ENCODE data around the gene CCPG1. TPM values are rescaled to one million over a fixed set of nuclear protein-coding genes. Genes with fewer than 3 reads are reported as not detected.

The CCPG1 gene
- total and polyA plus RNA-seq, 10 of the 15 experiments (the other 5 are each of a cell fraction or from before 2014, with no cell fraction given): 5.1 to 15.8 (median 10.0) TPM

DNA sequence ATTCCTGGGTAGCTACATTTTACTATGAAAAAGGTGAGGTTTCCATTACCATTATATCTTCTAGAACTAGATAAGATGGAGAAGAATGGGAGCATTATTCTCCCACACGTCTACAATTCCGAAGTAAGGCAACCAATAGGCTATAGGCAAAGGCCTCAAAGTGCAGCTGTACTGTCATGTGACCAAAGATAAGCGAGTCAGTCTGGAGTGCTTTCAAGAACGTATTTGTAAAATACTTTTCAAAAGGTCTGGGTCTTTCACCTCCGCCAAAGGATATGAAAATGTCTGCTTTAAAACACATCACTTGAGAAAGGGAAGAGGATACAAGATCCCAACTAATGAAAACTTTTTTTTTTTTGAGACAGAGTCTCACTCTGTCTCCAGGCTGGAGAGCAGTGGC is 9.9 kb downstream of the CCPG1 start:
- intact Hi-C loops (cut with micrococcal nuclease; ENCODE audit: unreplicated experiment) (no loop called here), in situ Hi-C loops (cut with MboI) (no loop called here)
- WGBS (ENCODE audit: insufficient coverage, insufficient replicate concordance, low lambda C conversion rate, missing lambda C conversion rate): 100% methylated on average over 5 of the region's 5 CpGs
- Histone ChIP-seq H4K20me1 (ENCODE audit: control insufficient read depth, insufficient read depth) (no peaks in the 10 kb centered on the region), H3K4me1 (ENCODE audit: control insufficient read depth, insufficient read depth, low read length) (peaks cover 4% of the 10 kb centered on the region), H3K27ac (ENCODE audit: control insufficient read depth, insufficient read depth) (no peak overlapping the region), H3K4me2 (ENCODE audit: control insufficient read depth, insufficient read depth) (no peak overlapping the region), H3K4me3 (no peak overlapping the region), H3K36me3 (ENCODE audit: control insufficient read depth in 2 of 2, insufficient read depth in 2 of 2, low read length in 1 of 2) (no peaks in the 10 kb centered on the region; a peak in 1 of 4 replicates), H3K79me2 (ENCODE audit: control insufficient read depth, insufficient read depth, low read length) (no peaks in the 10 kb centered on the region; the same call in none of the 2 replicates), H2AFZ (ENCODE audit: control insufficient read depth, low read depth, low read length) (no peak overlapping the region), H3K27me3 (replicated peaks in 1 of 2; ENCODE audit: control insufficient read depth in 2 of 2, insufficient read depth in 2 of 2, low read length in 1 of 2) (no peaks in the 10 kb centered on the region), H3K9ac (ENCODE audit: control insufficient read depth, insufficient read depth, low read length) (no peak overlapping the region), H3K9me3 (replicated peaks; ENCODE audit: control insufficient read depth, insufficient read depth, low read length) (no peaks in the 10 kb centered on the region; the same call in 2 of the 3 replicates)
- ChIA-PET RAD21 (ENCODE audit: unreplicated experiment) (no interaction called here), SMC1A (ENCODE audit: uncharacterized antibody, unreplicated experiment) (interaction anchor here (0.9 to 2.4 kb wide), 2 partner anchors 25 to 447 kb away, joined by 3 to 6 read pairs; no protein-coding TSS in a partner anchor), CTCF (interaction anchor here (1.0 kb wide), 1 partner anchor 9 kb away, joined by 3 read pairs; the partner anchor contains the start of gene CCPG1), POLR2A (no interaction called here)
- DNase-seq (ENCODE audit: low read depth, low spot score) (no peak), ATAC-seq (no peak), FAIRE-seq (no peak)
- TF ChIP-seq ASH2L (IDR thresholded peaks at IDR 0.05; ENCODE audit: borderline replicate concordance, low read depth) (no peak), SMC3 (IDR thresholded peaks at IDR 0.05; ENCODE audit: borderline replicate concordance, low read length) (no peak), HCFC1 (IDR thresholded peaks at IDR 0.05; ENCODE audit: low read length) (no peak), SP1 (IDR thresholded peaks at IDR 0.05; ENCODE audit: low read depth, low read length) (no peak), RB1 (IDR thresholded peaks at IDR 0.05; ENCODE audit: borderline replicate concordance) (no peak), GABPA (IDR thresholded peaks at IDR 0.05; ENCODE audit: low read depth) (no peak), CEBPB (IDR thresholded peaks at IDR 0.05; ENCODE audit: borderline replicate concordance in 1 of 2, low read depth in 2 of 2, low read length in 2 of 2) (no peak), PML (IDR thresholded peaks at IDR 0.05; ENCODE audit: low read length) (no peak), EP300 (IDR thresholded peaks at IDR 0.05; ENCODE audit: borderline replicate concordance in 1 of 2, control insufficient read depth in 1 of 2, low read depth in 2 of 2, low read length in 2 of 2) (no peak), RAD51 (IDR thresholded peaks at IDR 0.05) (no peak), ZSCAN29 (IDR thresholded peaks at IDR 0.05) (no peak), KAT2A (conservative IDR thresholded peaks at IDR 0.05; ENCODE audit: control insufficient read depth, low read depth, low read length) (no peak), FOXM1 (IDR thresholded peaks at IDR 0.05; ENCODE audit: low read depth, low read length) (no peak), BCL11A (IDR thresholded peaks at IDR 0.05; ENCODE audit: low read depth, low read length) (no peak), HDAC6 (IDR thresholded peaks at IDR 0.05; ENCODE audit: unreplicated experiment) (no peak)
- TF ChIP-seq, protein P1, sequence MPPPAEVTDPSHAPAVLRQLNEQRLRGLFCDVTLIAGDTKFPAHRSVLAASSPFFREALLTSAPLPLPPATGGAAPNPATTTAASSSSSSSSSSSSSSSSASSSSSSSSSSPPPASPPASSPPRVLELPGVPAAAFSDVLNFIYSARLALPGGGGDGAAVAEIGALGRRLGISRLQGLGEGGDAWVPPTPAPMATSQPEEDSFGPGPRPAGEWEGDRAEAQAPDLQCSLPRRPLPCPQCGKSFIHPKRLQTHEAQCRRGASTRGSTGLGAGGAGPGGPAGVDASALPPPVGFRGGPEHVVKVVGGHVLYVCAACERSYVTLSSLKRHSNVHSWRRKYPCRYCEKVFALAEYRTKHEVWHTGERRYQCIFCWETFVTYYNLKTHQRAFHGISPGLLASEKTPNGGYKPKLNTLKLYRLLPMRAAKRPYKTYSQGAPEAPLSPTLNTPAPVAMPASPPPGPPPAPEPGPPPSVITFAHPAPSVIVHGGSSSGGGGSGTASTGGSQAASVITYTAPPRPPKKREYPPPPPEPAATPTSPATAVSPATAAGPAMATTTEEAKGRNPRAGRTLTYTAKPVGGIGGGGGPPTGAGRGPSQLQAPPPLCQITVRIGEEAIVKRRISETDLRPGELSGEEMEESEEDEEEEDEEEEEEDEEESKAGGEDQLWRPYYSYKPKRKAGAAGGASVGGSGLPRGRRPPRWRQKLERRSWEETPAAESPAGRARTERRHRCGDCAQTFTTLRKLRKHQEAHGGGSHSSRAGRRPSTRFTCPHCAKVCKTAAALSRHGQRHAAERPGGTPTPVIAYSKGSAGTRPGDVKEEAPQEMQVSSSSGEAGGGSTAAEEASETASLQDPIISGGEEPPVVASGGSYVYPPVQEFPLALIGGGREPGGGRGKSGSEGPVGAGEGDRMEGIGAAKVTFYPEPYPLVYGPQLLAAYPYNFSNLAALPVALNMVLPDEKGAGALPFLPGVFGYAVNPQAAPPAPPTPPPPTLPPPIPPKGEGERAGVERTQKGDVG (CRISPR knock-in tag; IDR thresholded peaks at IDR 0.05): no peak
- no TSS peak for BruUV-seq (replicated peaks)

Data from GM12878 (cell line).